ENCODE data around the gene VPS13C. TPM values are rescaled to one million over a fixed set of nuclear protein-coding genes. Genes with fewer than 3 reads are reported as not detected.

VPS13C gene
- total RNA-seq, 1 experiment from 2014 or later: 40.0 TPM

GRCh38 chr15:61951949-61952348 lies 108.3 kb downstream of the VPS13C start:
- H3K9me3 ChIP-seq (ENCODE audit: insufficient read depth, low read depth): no peaks in the 10 kb centered on the region
- intact Hi-C loops (cut with micrococcal nuclease; ENCODE audit: unreplicated experiment): no loop called here
- H3K9me2 ChIP-seq (ENCODE audit: insufficient read depth): no peaks in the 10 kb centered on the region
- no peak overlapping the region for H3K4me2 ChIP-seq
- no TSS peak for BruUV-seq (replicated peaks)
- POLR2A ChIA-PET (ENCODE audit: unreplicated experiment): no interaction called here
- H3K27ac ChIP-seq: no peak overlapping the region
- CTCF ChIA-PET: interaction anchor here (1.1 kb wide), 1 partner anchor 30 kb away, joined by 4 read pairs; no protein-coding TSS in a partner anchor
- H3K4me1 ChIP-seq (replicated peaks; ENCODE audit: insufficient read depth): no peaks in the 10 kb centered on the region
- H3K79me2 ChIP-seq (ENCODE audit: low read depth): no peaks in the 10 kb centered on the region
- TF ChIP-seq EZH2 (IDR thresholded peaks at IDR 0.05; ENCODE audit: low read depth): no peak
- TF ChIP-seq CTCF (conservative IDR thresholded peaks at IDR 0.05): no peak
- H4K20me1 ChIP-seq (ENCODE audit: insufficient read depth): no peaks in the 10 kb centered on the region
- H3F3A ChIP-seq (ENCODE audit: insufficient read depth, low read depth): no peaks in the 10 kb centered on the region
- 0 out of 2 replicates have a peak, but pooled peaks cover 6% of the 10 kb centered on the region for H3K36me3 ChIP-seq (ENCODE audit: low read depth)
- no peaks in the 10 kb centered on the region for H3K27me3 ChIP-seq (ENCODE audit: insufficient read depth, low read depth)
- no peak overlapping the region for H3K4me3 ChIP-seq
- no peak for DNase-seq
- no peak overlapping the region for H2AFZ ChIP-seq

- CTCF ChIA-PET: no interaction called here
- POLR2A ChIA-PET (ENCODE audit: unreplicated experiment): no interaction called here
Measured at GRCh38 chr15:61946778-61947177, 113.5 kb downstream of the VPS13C start.

GRCh38 chr15:61943992-61944391 lies 116.3 kb downstream of the VPS13C start:
- Histone ChIP-seq H2AFZ (no peak overlapping the region), H3K36me3 (ENCODE audit: low read depth) (peaks cover 3% of the 10 kb centered on the region), H3K27ac (no peak overlapping the region), H3K4me2 (no peak overlapping the region), H3F3A (ENCODE audit: insufficient read depth, low read depth) (no peaks in the 10 kb centered on the region), H3K4me1 (replicated peaks; ENCODE audit: insufficient read depth) (no peaks in the 10 kb centered on the region), H3K9me3 (ENCODE audit: insufficient read depth, low read depth) (no peaks in the 10 kb centered on the region), H3K9me2 (ENCODE audit: insufficient read depth) (no peaks in the 10 kb centered on the region), H4K20me1 (ENCODE audit: insufficient read depth) (no peaks in the 10 kb centered on the region), H3K27me3 (ENCODE audit: insufficient read depth, low read depth) (no peaks in the 10 kb centered on the region), H3K4me3 (no peak overlapping the region), H3K79me2 (ENCODE audit: low read depth) (no peaks in the 10 kb centered on the region)
- ChIA-PET POLR2A (ENCODE audit: unreplicated experiment) (no interaction called here), CTCF (no interaction called here)
- DNase-seq: no peak
- intact Hi-C loops (cut with micrococcal nuclease; ENCODE audit: unreplicated experiment): no loop called here
- no peak for TF ChIP-seq EZH2 (IDR thresholded peaks at IDR 0.05; ENCODE audit: low read depth)
- TF ChIP-seq CTCF (conservative IDR thresholded peaks at IDR 0.05): no peak
- BruUV-seq (replicated peaks): no TSS peak

More at GRCh38 chr15:61946778-61947177, 113.5 kb downstream of the VPS13C start:
- H3K4me2 ChIP-seq: no peak overlapping the region
- no peaks in the 10 kb centered on the region for H3K79me2 ChIP-seq (ENCODE audit: low read depth)
- H3K4me1 ChIP-seq (replicated peaks; ENCODE audit: insufficient read depth): no peaks in the 10 kb centered on the region
- H3K9me3 ChIP-seq (ENCODE audit: insufficient read depth, low read depth): no peaks in the 10 kb centered on the region
- intact Hi-C loops (cut with micrococcal nuclease; ENCODE audit: unreplicated experiment): no loop called here
- no peak for DNase-seq
- H4K20me1 ChIP-seq (ENCODE audit: insufficient read depth): no peaks in the 10 kb centered on the region
- H3K9me2 ChIP-seq (ENCODE audit: insufficient read depth): no peaks in the 10 kb centered on the region
- H3K4me3 ChIP-seq: no peak overlapping the region
- H3K36me3 ChIP-seq (ENCODE audit: low read depth): peaks cover 3% of the 10 kb centered on the region; the same call in 1 of the 2 replicates
- H3F3A ChIP-seq (ENCODE audit: insufficient read depth, low read depth): no peaks in the 10 kb centered on the region
- TF ChIP-seq EZH2 (IDR thresholded peaks at IDR 0.05; ENCODE audit: low read depth) (no peak), CTCF (conservative IDR thresholded peaks at IDR 0.05) (no peak)
- no peak overlapping the region for H3K27ac ChIP-seq
- H3K27me3 ChIP-seq (ENCODE audit: insufficient read depth, low read depth): no peaks in the 10 kb centered on the region
- no peak overlapping the region for H2AFZ ChIP-seq
- BruUV-seq (replicated peaks): no TSS peak
